ENCODE data around the gene SOX18. TPM values are rescaled to one million over a fixed set of nuclear protein-coding genes. Genes with fewer than 3 reads are reported as not detected.

The SOX18 gene
- total and polyA plus RNA-seq, 2 of the 13 experiments (the other 11 are each of a cell fraction or from before 2014, with no cell fraction given) = 1.6 to 1.9 TPM

- TF ChIP-seq ZNF672 (CRISPR knock-in tag; IDR thresholded peaks at IDR 0.05) (no peak), WIZ (CRISPR knock-in tag; IDR thresholded peaks at IDR 0.05) (0 out of 2 replicates have a peak, but pooled peaks have one; percentile 77), PPARG (CRISPR knock-in tag; conservative IDR thresholded peaks at IDR 0.05) (peak; percentile 51; the same call in 1 of the 2 replicates), ZBTB1 (CRISPR knock-in tag; IDR thresholded peaks at IDR 0.05; ENCODE audit: borderline replicate concordance) (no peak), ZNF513 (CRISPR knock-in tag; conservative IDR thresholded peaks at IDR 0.05) (no peak), ZNF232 (CRISPR knock-in tag; IDR thresholded peaks at IDR 0.05; ENCODE audit: borderline replicate concordance) (no peak; the same call in 1 of the 2 replicates), POGZ (CRISPR knock-in tag; IDR thresholded peaks at IDR 0.05) (no peak), ZNF446 (CRISPR knock-in tag; IDR thresholded peaks at IDR 0.05) (no peak), ZBTB14 (CRISPR knock-in tag; IDR thresholded peaks at IDR 0.05) (no peak), ZNF646 (CRISPR knock-in tag; IDR thresholded peaks at IDR 0.05) (no peak), NR2F2 (IDR thresholded peaks at IDR 0.05; ENCODE audit: borderline replicate concordance, low read depth) (no peak), ARID4A (CRISPR knock-in tag; IDR thresholded peaks at IDR 0.05; ENCODE audit: borderline replicate concordance) (peak; percentile 96), ZNF343 (CRISPR knock-in tag; IDR thresholded peaks at IDR 0.05) (peak; percentile 90; the same call in 1 of the 2 replicates), BATF2 (CRISPR knock-in tag; IDR thresholded peaks at IDR 0.05) (peak; percentile 79), ZSCAN25 (CRISPR knock-in tag; IDR thresholded peaks at IDR 0.05) (peak; percentile 93)
These were observed 13.5 kb downstream of the SOX18 start, which contains the start of gene C20orf204 (continued) for GRCh38 chr20:64035933-64036345.

Data from HepG2 (cell line).